ENCODE data around the gene CHN1. TPM values are rescaled to one million over a fixed set of nuclear protein-coding genes. Genes with fewer than 3 reads are reported as not detected.

CHN1 gene
- total RNA-seq, 5 donors from 2014 or later (not counting 1 experiment from before 2014, with no cell fraction given), result 1.4 to 3.2 (median 3.0) TPM

DNA sequence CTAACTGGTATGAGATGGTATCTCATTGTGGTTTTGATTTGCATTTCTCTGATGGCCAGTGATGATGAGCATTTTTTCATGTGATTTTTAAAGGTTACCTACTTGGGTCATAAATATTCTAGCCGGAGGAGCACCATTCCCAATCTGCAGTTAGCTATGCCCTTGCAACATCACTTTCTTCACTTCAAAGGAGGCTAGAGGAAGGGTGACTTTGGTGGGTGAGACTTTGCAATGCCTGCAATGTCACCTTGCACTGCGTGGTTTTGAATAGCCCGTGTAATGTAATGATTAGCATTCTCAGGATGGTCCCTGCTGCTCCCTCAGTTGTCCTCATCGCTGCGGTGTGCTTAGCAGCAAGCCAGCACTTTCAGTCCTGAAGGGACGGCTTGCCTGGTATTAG, 184.8 kb downstream of the CHN1 start:
- Mint-ChIP-seq H3K4me3 (no peak overlapping the region), H3K27ac (no peak overlapping the region), H3K36me3 (peaks cover 3% of the 10 kb centered on the region), H3K9me3 (no peaks in the 10 kb centered on the region), H3K27me3 (peaks cover 0 to 2% of the 10 kb centered on the region in 2 donors), H3K4me1 (no peaks in the 10 kb centered on the region)
- POLR2A ChIA-PET, result no interaction called here
- H3K27ac ChIP-seq (ENCODE audit: low read length), result no peak overlapping the region
- no peaks in the 10 kb centered on the region for H3K9me3 ChIP-seq
- no peaks in the 10 kb centered on the region for H3K4me1 ChIP-seq (ENCODE audit: control insufficient read depth in 1 of 2, extremely low read depth in 1 of 2, insufficient read depth in 2 of 2, low read length in 2 of 2)
- H3K27me3 ChIP-seq (replicated peaks in 1 of 2; ENCODE audit: control insufficient read depth in 2 of 2, extremely low read depth in 1 of 2, insufficient read depth in 2 of 2, low read length in 1 of 2), result no peaks in the 10 kb centered on the region
- ATAC-seq (replicated peaks in 1 of 4), result no peak
- DNase-seq, result no peak
- CTCF ChIA-PET, result no interaction called here
- 87% methylated on average over 4 of the region's 6 CpGs for WGBS (ENCODE audit: insufficient coverage)
- H3K36me3 ChIP-seq (ENCODE audit: control insufficient read depth in 2 of 2, extremely low read depth in 1 of 2, insufficient read depth in 1 of 2, low read length in 1 of 2), result no peaks in the 10 kb centered on the region
- no peak overlapping the region for H3K4me3 ChIP-seq (ENCODE audit: control insufficient read depth in 1 of 2, extremely low read depth in 1 of 2, low read length in 1 of 2)

DNA sequence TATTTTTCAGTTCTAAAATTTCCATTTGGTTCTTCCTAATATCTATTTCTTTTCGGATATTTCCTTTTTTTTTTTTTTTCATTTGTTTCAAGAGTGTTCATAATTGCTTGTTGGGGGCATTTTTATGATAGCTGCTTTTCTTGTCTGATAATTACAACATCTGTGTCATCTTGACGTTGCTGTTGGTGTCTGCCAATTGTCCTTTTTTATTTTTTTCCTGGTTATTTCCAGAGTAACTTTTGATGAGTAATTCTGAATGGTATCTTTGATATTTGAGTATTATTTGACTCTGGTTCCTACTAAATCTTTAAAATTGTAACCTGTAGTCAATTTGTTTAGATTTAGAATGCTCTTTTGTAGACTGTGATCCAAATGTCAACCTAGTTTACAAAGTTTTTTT, 189.7 kb downstream of the CHN1 start:
- Histone ChIP-seq H3K27me3 (replicated peaks in 1 of 2; ENCODE audit: control insufficient read depth in 2 of 2, extremely low read depth in 1 of 2, insufficient read depth in 2 of 2, low read length in 1 of 2) (no peaks in the 10 kb centered on the region), H3K27ac (ENCODE audit: low read length) (no peak overlapping the region), H3K9me3 (no peaks in the 10 kb centered on the region), H3K4me1 (ENCODE audit: control insufficient read depth in 1 of 2, extremely low read depth in 1 of 2, insufficient read depth in 2 of 2, low read length in 2 of 2) (no peaks in the 10 kb centered on the region), H3K36me3 (ENCODE audit: control insufficient read depth in 2 of 2, extremely low read depth in 1 of 2, insufficient read depth in 1 of 2, low read length in 1 of 2) (no peaks in the 10 kb centered on the region), H3K4me3 (ENCODE audit: control insufficient read depth in 1 of 2, extremely low read depth in 1 of 2, low read length in 1 of 2) (no peak overlapping the region)
- peaks cover 0 to 4% (median 0%) of the 10 kb centered on the region in 3 donors for H3K4me1 Mint-ChIP-seq
- H3K4me3 Mint-ChIP-seq, result no peak overlapping the region
- ChIA-PET CTCF (interaction anchor here in 1 of 2 donors (0.6 kb wide), 1 partner anchor 16 kb away, joined by 3 read pairs; no protein-coding TSS in a partner anchor), POLR2A (interaction anchor here in 1 of 2 donors (0.7 to 1.2 kb wide), 2 partner anchors 9 to 38 kb away, joined by 3 to 7 read pairs; no protein-coding TSS in a partner anchor)
- DNase-seq, result no peak
- no peak for ATAC-seq (replicated peaks in 1 of 4)
- H3K27me3 Mint-ChIP-seq, result peaks cover 0 to 2% of the 10 kb centered on the region in 2 donors
- H3K27ac Mint-ChIP-seq, result no peak overlapping the region
- H3K36me3 Mint-ChIP-seq, result no peaks in the 10 kb centered on the region
- WGBS (ENCODE audit: insufficient coverage), result no CpG with 5 or more reads among the region's 2 CpGs
- no peaks in the 10 kb centered on the region for H3K9me3 Mint-ChIP-seq

DNA sequence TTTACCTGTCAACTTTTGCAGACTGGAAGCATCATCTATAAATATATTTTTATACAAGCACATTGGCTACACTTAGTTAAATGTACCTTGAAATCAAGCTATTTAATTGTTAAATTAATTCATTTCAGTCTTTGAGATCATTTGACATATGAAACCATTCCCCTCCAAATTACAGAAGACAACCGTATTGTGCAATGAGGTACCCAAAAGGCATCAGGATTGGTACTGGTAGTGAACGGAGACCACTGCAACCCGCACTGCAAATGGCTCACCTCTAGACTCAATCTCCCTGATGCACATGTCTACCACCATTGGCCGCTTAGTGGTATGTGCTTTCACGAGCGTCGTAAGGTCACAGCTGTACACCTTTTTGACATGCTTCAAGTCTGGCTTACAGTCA, 193.1 kb downstream of the CHN1 start:
- Histone ChIP-seq H3K9me3 (no peaks in the 10 kb centered on the region), H3K27me3 (replicated peaks in 1 of 2; ENCODE audit: control insufficient read depth in 2 of 2, extremely low read depth in 1 of 2, insufficient read depth in 2 of 2, low read length in 1 of 2) (no peaks in the 10 kb centered on the region), H3K4me1 (ENCODE audit: control insufficient read depth in 1 of 2, extremely low read depth in 1 of 2, insufficient read depth in 2 of 2, low read length in 2 of 2) (no peaks in the 10 kb centered on the region), H3K27ac (ENCODE audit: low read length) (no peak overlapping the region), H3K4me3 (ENCODE audit: control insufficient read depth in 1 of 2, extremely low read depth in 1 of 2, low read length in 1 of 2) (no peak overlapping the region), H3K36me3 (ENCODE audit: control insufficient read depth in 2 of 2, extremely low read depth in 1 of 2, insufficient read depth in 1 of 2, low read length in 1 of 2) (no peaks in the 10 kb centered on the region)
- ChIA-PET CTCF (interaction anchor here (0.6 kb wide), 2 partner anchors 62 to 766 kb away, joined by 3 read pairs; no protein-coding TSS in a partner anchor), POLR2A (no interaction called here)
- no peak for DNase-seq
- Mint-ChIP-seq H3K27ac (no peak overlapping the region), H3K36me3 (no peaks in the 10 kb centered on the region), H3K9me3 (no peaks in the 10 kb centered on the region), H3K4me1 (peaks cover 0 to 6% (median 0%) of the 10 kb centered on the region in 3 donors), H3K27me3 (no peaks in the 10 kb centered on the region), H3K4me3 (no peak overlapping the region)
- WGBS (ENCODE audit: insufficient coverage), result 94% methylated on average over 3 of the region's 7 CpGs
- ATAC-seq (replicated peaks in 1 of 4), result no peak

DNA sequence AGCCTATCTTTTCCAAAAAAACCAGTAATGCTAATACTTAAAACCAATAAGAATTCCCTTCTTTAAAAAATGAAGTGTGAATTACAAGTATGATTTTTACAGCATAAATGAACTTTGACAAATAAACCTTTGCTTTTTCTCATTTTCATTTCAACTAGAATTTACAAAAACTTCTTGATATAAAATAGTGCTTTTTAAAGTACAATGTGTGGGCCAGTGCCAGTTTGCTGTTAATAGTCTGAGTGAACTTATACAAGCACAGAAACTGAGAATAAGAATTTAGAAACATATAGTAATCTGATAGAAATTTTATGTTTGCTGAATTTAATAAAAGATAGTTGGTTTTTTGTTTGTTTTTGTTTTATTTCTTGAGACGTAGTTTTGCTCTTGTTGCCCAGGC, 197.2 kb downstream of the CHN1 start:
- H3K9me3 ChIP-seq, result no peaks in the 10 kb centered on the region
- H3K27me3 ChIP-seq (replicated peaks in 1 of 2; ENCODE audit: control insufficient read depth in 2 of 2, extremely low read depth in 1 of 2, insufficient read depth in 2 of 2, low read length in 1 of 2), result no peaks in the 10 kb centered on the region
- H3K36me3 ChIP-seq (ENCODE audit: control insufficient read depth in 2 of 2, extremely low read depth in 1 of 2, insufficient read depth in 1 of 2, low read length in 1 of 2), result no peaks in the 10 kb centered on the region
- H3K4me1 ChIP-seq (ENCODE audit: control insufficient read depth in 1 of 2, extremely low read depth in 1 of 2, insufficient read depth in 2 of 2, low read length in 2 of 2), result no peaks in the 10 kb centered on the region
- Mint-ChIP-seq H3K27me3 (no peaks in the 10 kb centered on the region), H3K9me3 (no peaks in the 10 kb centered on the region), H3K4me3 (no peak overlapping the region), H3K36me3 (no peaks in the 10 kb centered on the region), H3K27ac (no peak overlapping the region), H3K4me1 (peaks cover 0 to 6% (median 0%) of the 10 kb centered on the region in 3 donors)
- WGBS (ENCODE audit: insufficient coverage), result no CpG with 5 or more reads among the region's 1 CpG
- ChIA-PET CTCF (interaction anchor here in 1 of 2 donors (0.6 kb wide), 2 partner anchors 35 to 180 kb away, joined by 3 read pairs; no protein-coding TSS in a partner anchor), POLR2A (no interaction called here)
- no peak for ATAC-seq (replicated peaks in 1 of 4)
- DNase-seq, result no peak
- no peak overlapping the region for H3K4me3 ChIP-seq (ENCODE audit: control insufficient read depth in 1 of 2, extremely low read depth in 1 of 2, low read length in 1 of 2)
- no peak overlapping the region for H3K27ac ChIP-seq (ENCODE audit: low read length)

DNA sequence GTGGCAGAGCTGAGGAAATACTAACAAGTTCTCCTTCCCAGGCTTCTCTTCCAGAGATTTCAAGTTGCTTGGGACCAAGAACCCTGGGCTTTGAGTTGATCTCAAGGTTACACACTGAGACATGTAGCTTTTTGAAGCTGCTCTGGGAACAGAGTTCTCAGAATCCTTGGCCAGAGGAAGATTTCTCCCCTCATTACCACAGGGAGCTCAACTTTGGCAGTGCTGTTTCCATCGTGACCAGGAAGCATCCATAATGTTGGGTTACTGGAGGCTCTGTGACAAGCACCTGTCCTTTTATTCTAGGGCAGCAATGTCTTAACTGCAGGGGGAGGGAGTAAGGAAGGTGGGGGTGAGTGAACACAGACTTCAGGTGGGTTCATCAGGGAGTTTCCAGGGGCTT, 199.4 kb downstream of the CHN1 start:
- H3K9me3 Mint-ChIP-seq, result no peaks in the 10 kb centered on the region
- H3K36me3 ChIP-seq (ENCODE audit: control insufficient read depth in 2 of 2, extremely low read depth in 1 of 2, insufficient read depth in 1 of 2, low read length in 1 of 2), result no peaks in the 10 kb centered on the region
- H3K36me3 Mint-ChIP-seq, result no peaks in the 10 kb centered on the region
- ATAC-seq (replicated peaks in 1 of 4) (no peak), DNase-seq (no peak)
- H3K4me1 ChIP-seq (ENCODE audit: control insufficient read depth in 1 of 2, extremely low read depth in 1 of 2, insufficient read depth in 2 of 2, low read length in 2 of 2), result no peaks in the 10 kb centered on the region
- H3K4me3 Mint-ChIP-seq, result no peak overlapping the region
- peaks cover 0 to 5% (median 0%) of the 10 kb centered on the region in 3 donors for H3K4me1 Mint-ChIP-seq
- ChIA-PET CTCF (interaction anchor here in 1 of 2 donors (1.0 kb wide), 1 partner anchor 106 kb away, joined by 3 read pairs; no protein-coding TSS in a partner anchor), POLR2A (interaction anchor here in 1 of 2 donors (0.9 kb wide), 1 partner anchor 9 kb away, joined by 3 read pairs; no protein-coding TSS in a partner anchor)
- H3K27ac Mint-ChIP-seq, result no peak overlapping the region
- 83% methylated on average over 1 of the region's 1 CpG for WGBS (ENCODE audit: insufficient coverage)
- no peaks in the 10 kb centered on the region for H3K27me3 Mint-ChIP-seq
- H3K4me3 ChIP-seq (ENCODE audit: control insufficient read depth in 1 of 2, extremely low read depth in 1 of 2, low read length in 1 of 2), result no peak overlapping the region
- H3K27me3 ChIP-seq (replicated peaks in 1 of 2; ENCODE audit: control insufficient read depth in 2 of 2, extremely low read depth in 1 of 2, insufficient read depth in 2 of 2, low read length in 1 of 2), result no peaks in the 10 kb centered on the region
- no peaks in the 10 kb centered on the region for H3K9me3 ChIP-seq
- no peak overlapping the region for H3K27ac ChIP-seq (ENCODE audit: low read length)

DNA sequence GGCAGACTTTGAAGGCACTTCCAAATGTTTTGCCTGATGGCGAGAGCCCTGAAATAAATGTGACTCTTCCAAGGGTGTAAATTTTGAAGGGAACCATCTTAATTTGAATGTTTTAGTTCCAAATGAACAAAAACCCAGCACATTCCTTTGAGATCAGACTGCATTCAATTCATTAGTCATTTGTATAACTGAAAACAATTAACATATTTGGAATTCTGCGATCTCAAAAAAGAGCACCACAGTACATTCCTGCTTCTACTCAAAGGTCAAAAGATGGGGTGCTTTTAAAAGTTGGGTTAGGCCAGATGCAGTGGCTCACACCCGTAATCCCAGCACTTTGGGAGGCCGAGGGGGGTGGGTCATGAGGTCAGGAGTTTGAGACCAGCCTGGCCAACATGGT, 202.7 kb downstream of the CHN1 start:
- CTCF ChIA-PET, result interaction anchor here in 1 of 2 donors (1.4 kb wide), 1 partner anchor 116 kb away, joined by 3 read pairs; no protein-coding TSS in a partner anchor
- H3K27me3 Mint-ChIP-seq, result no peaks in the 10 kb centered on the region
- no peaks in the 10 kb centered on the region for H3K27me3 ChIP-seq (replicated peaks in 1 of 2; ENCODE audit: control insufficient read depth in 2 of 2, extremely low read depth in 1 of 2, insufficient read depth in 2 of 2, low read length in 1 of 2)
- ATAC-seq (replicated peaks in 1 of 4), result no peak
- H3K4me1 ChIP-seq (ENCODE audit: control insufficient read depth in 1 of 2, extremely low read depth in 1 of 2, insufficient read depth in 2 of 2, low read length in 2 of 2), result no peaks in the 10 kb centered on the region
- H3K9me3 Mint-ChIP-seq, result no peaks in the 10 kb centered on the region
- DNase-seq, result no peak
- no peak overlapping the region for H3K4me3 ChIP-seq (ENCODE audit: control insufficient read depth in 1 of 2, extremely low read depth in 1 of 2, low read length in 1 of 2)
- no peak overlapping the region for H3K4me3 Mint-ChIP-seq
- no peaks in the 10 kb centered on the region for H3K36me3 Mint-ChIP-seq
- no peak overlapping the region for H3K27ac ChIP-seq (ENCODE audit: low read length)
- no peaks in the 10 kb centered on the region for H3K4me1 Mint-ChIP-seq
- POLR2A ChIA-PET, result no interaction called here
- H3K36me3 ChIP-seq (ENCODE audit: control insufficient read depth in 2 of 2, extremely low read depth in 1 of 2, insufficient read depth in 1 of 2, low read length in 1 of 2), result no peaks in the 10 kb centered on the region
- 100% methylated on average over 1 of the region's 4 CpGs for WGBS (ENCODE audit: insufficient coverage)
- no peak overlapping the region for H3K27ac Mint-ChIP-seq
- H3K9me3 ChIP-seq, result no peaks in the 10 kb centered on the region
